Breast epithelium (tissue), 4 donors: Measurements from ENCODE around the gene OR5AU1. TPM values are rescaled to one million over a fixed set of nuclear protein-coding genes. Genes with fewer than 3 reads are reported as not detected.
"Not testable (repeated sequence)": the region's sequence is repeated elsewhere in the genome, so short reads cannot be mapped to it uniquely, and the experiment has no call there.

ENCODE experiments used
- DNase-seq, 2 donors: peaks; one replicate each; pipeline ENCODE4 v3.0.0-alpha.2; 2019; ENCODE audit warnings: low spot score in 2 of 2
- H3K27ac ChIP-seq, 2 donors: fragments of 200-600 bp; sonication (generic) in 1 of 2; one replicate each; pipeline ENCODE4 v1.5.1; 2016 to 2019; ENCODE audit warnings: mild to moderate bottlenecking in 1 of 2
- H3K27me3 ChIP-seq, 2 donors: fragments of 200-600 bp; sonication (generic) in 1 of 2; one replicate each; pipeline versions ENCODE4 v1.5.1 to v1.6.0; 2017 to 2019; ENCODE audit warnings: control low read depth in 1 of 2, mild to moderate bottlenecking in 1 of 2
- H3K36me3 ChIP-seq: fragments of 200-600 bp; one replicate; pipeline ENCODE4 v1.5.1; 2019
- H3K4me1 ChIP-seq, 2 donors: fragments of 200-600 bp; sonication (generic); one replicate each; pipeline ENCODE4 v1.5.1; 2016 to 2019; ENCODE audit warnings: control low read depth in 1 of 2
- H3K4me3 ChIP-seq, 3 donors: fragments of 200-600 bp; sonication (generic); 1 replicate in 2 of 3; 2 replicates in 1 of 3; pipeline ENCODE4 v1.5.1; 2016 to 2019; ENCODE audit warnings: mild to moderate bottlenecking in 3 of 3, moderate library complexity in 2 of 3
- H3K9me3 ChIP-seq, 2 donors: fragments of 200-600 bp; sonication (generic) in 1 of 2; one replicate each; pipeline ENCODE4 v1.5.1; 2016 to 2019; ENCODE audit warnings: control low read depth in 1 of 2
- POLR2A ChIP-seq: fragments of 450-650 bp; IDR thresholded peaks from one replicate; pipeline ENCODE4 v1.6.1; 2016; ENCODE audit warnings: antibody characterized with exemption, mild to moderate bottlenecking, moderate library complexity
- POLR2AphosphoS5 ChIP-seq, 3 donors: sonication (generic); formaldehyde crosslinking; IDR thresholded peaks; one replicate each; pipeline ENCODE4 v1.6.1; 2017; ENCODE audit warnings: antibody characterized with exemption in 3 of 3
- intact Hi-C: fragments of 100-400 bp; cut with DNase I; formaldehyde crosslinking; loops from one replicate; pipeline ENCODE4 v1.15.1; 2023; ENCODE audit warnings: low total_unique reads
- total RNA-seq, 3 donors: library from RNA; depleted of rRNA; stranded (reverse); fragments of >200 nt; gene quantifications; one replicate each; pipeline ENCODE4 v1.1.0, GENCODE V29; 2016
- TF ChIP-seq, protein P1 (sequence below), 3 donors: fragments of 450-650 bp; IDR thresholded peaks; one replicate each; pipeline ENCODE4 v1.5.1; 2016 to 2017; ENCODE audit warnings: antibody characterized with exemption in 3 of 3, mild to moderate bottlenecking in 3 of 3, moderate library complexity in 3 of 3

The OR5AU1 gene
- total RNA-seq, 3 donors from 2014 or later: not detected

DNA sequence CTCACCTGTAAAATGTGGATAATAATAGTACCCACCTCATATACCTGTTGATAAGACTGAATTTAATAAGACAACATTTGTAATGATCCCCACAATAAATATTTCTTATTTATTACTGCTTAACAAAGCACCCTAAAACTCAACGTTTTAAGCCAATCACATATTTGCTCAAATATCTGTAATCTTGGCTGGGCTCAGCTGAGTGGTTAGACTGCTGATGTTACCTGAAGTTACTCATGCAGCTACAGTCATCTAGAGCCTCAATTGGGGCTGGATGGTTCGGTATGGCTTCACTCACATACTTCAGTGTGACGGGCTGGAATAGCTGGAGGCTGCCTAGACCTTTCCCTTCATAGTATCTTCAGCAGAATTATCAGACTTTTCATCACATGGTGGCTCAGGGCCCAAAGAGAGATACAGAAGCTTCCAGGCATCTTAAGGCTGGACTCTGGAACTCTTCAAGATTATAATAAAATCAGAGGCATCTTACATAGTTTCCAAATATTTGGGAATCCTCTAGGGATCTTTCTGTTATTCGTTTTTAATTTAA, 4.3 kb upstream of the OR5AU1 start:
- no peaks in the 10 kb centered on the region for H3K9me3 ChIP-seq

DNA sequence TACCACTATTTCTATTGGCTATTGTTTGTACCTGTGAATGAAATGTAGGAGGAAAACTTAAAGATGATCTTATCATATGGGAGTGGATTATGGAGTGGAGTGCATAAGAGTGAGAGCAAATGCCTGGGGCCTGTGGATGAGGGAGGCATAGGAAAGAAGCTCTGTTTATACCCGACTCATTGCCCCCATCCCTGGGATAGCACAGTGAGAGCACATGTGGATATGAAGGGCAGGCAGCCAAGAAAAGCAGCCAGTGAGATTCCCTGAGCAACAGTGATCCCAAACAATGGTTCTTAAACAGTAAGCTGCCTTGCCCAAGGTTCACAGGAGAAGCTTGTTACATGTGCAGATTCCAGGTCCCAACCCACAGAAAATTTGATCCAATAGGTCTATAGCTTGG, 2.3 kb upstream of the OR5AU1 start:
- H3K4me3 ChIP-seq, H3K9me3 ChIP-seq, DNase-seq, H3K4me1 ChIP-seq, intact Hi-C loops, H3K36me3 ChIP-seq, H3K27me3 ChIP-seq, H3K27ac ChIP-seq: not testable (repeated sequence)

More for the DNA sequence above, 4.3 kb upstream of the OR5AU1 start:
- TF ChIP-seq POLR2AphosphoS5 (IDR thresholded peaks at IDR 0.05) (no peak), POLR2A (no peak)
- TF ChIP-seq, protein P1, sequence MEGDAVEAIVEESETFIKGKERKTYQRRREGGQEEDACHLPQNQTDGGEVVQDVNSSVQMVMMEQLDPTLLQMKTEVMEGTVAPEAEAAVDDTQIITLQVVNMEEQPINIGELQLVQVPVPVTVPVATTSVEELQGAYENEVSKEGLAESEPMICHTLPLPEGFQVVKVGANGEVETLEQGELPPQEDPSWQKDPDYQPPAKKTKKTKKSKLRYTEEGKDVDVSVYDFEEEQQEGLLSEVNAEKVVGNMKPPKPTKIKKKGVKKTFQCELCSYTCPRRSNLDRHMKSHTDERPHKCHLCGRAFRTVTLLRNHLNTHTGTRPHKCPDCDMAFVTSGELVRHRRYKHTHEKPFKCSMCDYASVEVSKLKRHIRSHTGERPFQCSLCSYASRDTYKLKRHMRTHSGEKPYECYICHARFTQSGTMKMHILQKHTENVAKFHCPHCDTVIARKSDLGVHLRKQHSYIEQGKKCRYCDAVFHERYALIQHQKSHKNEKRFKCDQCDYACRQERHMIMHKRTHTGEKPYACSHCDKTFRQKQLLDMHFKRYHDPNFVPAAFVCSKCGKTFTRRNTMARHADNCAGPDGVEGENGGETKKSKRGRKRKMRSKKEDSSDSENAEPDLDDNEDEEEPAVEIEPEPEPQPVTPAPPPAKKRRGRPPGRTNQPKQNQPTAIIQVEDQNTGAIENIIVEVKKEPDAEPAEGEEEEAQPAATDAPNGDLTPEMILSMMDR (IDR thresholded peaks at IDR 0.05): no peak
- intact Hi-C loops: no loop called here
- Histone ChIP-seq H3K36me3 (no peaks in the 10 kb centered on the region), H3K27me3 (no peaks in the 10 kb centered on the region), H3K27ac (no peak overlapping the region), H3K4me1 (no peaks in the 10 kb centered on the region), H3K4me3 (no peak overlapping the region)
- DNase-seq: no peak

DNA sequence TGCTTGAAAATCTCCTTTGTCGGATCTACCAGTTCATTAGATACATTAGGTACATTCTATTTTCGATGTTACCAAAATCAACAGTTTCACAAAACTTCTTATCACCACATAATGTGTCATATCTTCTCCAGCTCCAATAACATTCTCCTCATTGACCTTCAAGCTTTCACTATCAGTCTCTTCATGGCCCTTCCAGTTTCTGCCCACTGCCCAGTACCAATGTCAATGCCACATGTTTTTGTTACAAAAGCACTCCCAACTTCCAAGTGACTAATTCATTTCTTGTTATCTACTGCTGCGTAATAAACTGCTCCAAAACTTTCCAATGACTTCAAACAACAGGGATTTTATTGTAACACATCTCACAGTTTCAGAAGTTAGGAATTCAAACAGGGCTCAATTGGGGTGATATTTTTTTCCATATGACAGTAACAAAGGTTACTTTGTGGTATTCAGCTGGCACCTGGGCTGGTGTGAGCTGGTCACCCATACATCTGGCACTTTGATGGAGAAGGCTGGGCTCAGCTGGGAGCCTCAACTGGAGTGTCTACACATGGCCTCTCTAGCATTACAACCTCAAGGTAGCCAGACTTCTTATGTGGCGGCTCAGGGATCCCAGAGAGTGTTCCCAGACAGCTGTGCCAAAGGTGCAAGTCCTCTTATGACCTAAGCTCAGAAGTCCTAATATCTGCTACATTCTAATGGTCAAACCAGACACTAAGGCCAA, 6.1 kb downstream of the OR5AU1 start:
- no peak for TF ChIP-seq POLR2AphosphoS5 (IDR thresholded peaks at IDR 0.05)
- TF ChIP-seq, protein P1 (IDR thresholded peaks at IDR 0.05): no peak
- Histone ChIP-seq H3K27me3 (no peaks in the 10 kb centered on the region), H3K4me1 (no peaks in the 10 kb centered on the region), H3K9me3 (peaks cover 0 to 14% of the 10 kb centered on the region in 2 donors), H3K27ac (no peak overlapping the region), H3K36me3 (no peaks in the 10 kb centered on the region), H3K4me3 (no peak overlapping the region)
- intact Hi-C loops: no loop called here
- DNase-seq: no peak

DNA sequence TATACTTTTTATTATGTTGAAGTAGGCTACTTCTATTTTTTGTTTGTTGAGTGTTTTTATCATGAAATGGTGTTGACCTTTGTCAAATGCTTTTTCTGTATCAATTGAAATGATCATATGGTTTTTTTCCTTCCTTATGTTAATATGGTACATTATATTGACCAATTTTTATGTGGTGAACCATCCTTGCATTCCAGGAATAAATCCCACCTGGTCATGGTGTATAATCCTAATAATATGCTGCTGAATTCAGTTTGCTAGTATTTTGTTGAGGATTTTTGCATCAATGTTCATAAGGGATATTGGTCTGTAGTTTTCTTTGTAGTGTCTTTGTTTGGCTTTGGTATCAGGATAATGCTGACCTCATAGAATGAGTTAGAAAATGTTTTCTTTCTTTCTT, 10.4 kb downstream of the OR5AU1 start:
- TF ChIP-seq, protein P1 (IDR thresholded peaks at IDR 0.05): no peak
- TF ChIP-seq POLR2A: no peak
- TF ChIP-seq POLR2AphosphoS5 (IDR thresholded peaks at IDR 0.05): no peak
- no peak overlapping the region for H3K4me3 ChIP-seq
- no peak overlapping the region for H3K27ac ChIP-seq
- no peaks in the 10 kb centered on the region for H3K36me3 ChIP-seq
- peaks cover 0 to 14% of the 10 kb centered on the region in 2 donors for H3K9me3 ChIP-seq
- H3K4me1 ChIP-seq: no peaks in the 10 kb centered on the region
- intact Hi-C loops: no loop called here
- H3K27me3 ChIP-seq: no peaks in the 10 kb centered on the region
- DNase-seq: no peak

DNA sequence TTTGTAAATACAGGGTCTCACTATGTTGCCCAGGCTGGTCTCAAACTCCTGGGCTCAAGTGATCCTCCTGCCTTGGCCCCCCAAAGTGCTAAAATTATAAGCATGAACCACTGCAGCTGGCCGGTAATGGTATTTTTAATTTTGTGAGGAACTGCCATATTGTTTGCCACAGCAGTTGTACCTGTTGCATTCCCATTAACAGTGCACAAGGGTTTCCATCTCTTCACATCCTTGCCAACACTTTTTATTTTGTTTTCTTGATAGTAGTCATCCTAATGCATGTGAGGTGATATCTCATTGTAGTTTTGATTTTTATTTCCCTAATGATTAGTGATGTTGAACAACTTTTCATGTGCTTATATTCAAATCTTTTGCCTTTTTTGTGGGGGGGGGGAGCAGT, 13.5 kb downstream of the OR5AU1 start:
- no peak for TF ChIP-seq POLR2AphosphoS5 (IDR thresholded peaks at IDR 0.05)
- TF ChIP-seq POLR2A: no peak
- TF ChIP-seq, protein P1 (IDR thresholded peaks at IDR 0.05): no peak

More for the DNA sequence above, 13.5 kb downstream of the OR5AU1 start:
- no peaks in the 10 kb centered on the region for H3K27me3 ChIP-seq
- intact Hi-C loops: no loop called here
- H3K4me1 ChIP-seq: no peaks in the 10 kb centered on the region
- H3K27ac ChIP-seq: no peak overlapping the region
- peaks cover 0 to 14% of the 10 kb centered on the region in 2 donors for H3K9me3 ChIP-seq
- no peak for DNase-seq
- H3K36me3 ChIP-seq: no peaks in the 10 kb centered on the region
- no peak overlapping the region for H3K4me3 ChIP-seq
